BJ (cell line): ENCODE data around the gene SNTN. TPM values are rescaled to one million over a fixed set of nuclear protein-coding genes. Genes with fewer than 3 reads are reported as not detected.

Source experiments
- CTCF ChIA-PET: fragments of 350-600 bp; formaldehyde crosslinking; extraction: SDS; loops from one replicate; lab custom pipeline; 2021; ENCODE audit warnings: antibody characterized with exemption, inconsistent platforms; lab: Yijun Ruan, JAX
- POLR2A ChIA-PET: fragments of 300-600 bp; sonication (Branson Sonifier 250); formaldehyde crosslinking; extraction: SDS; loops from one replicate; lab custom pipeline; 2021; ENCODE audit warnings: antibody characterized with exemption; lab: Charles Lee
- DNase-seq: peaks from one replicate; pipeline ENCODE4 v3.0.0-alpha.2; 2011; ENCODE audit warnings: low read depth
- H3K27me3 ChIP-seq: 2 replicates; pipeline ENCODE4 v1.6.0; 2011; ENCODE audit warnings: low read length; ENCODE audit not compliant: control insufficient read depth, insufficient read depth
- H3K36me3 ChIP-seq: 2 replicates; pipeline ENCODE4 v1.5.1; 2011; ENCODE audit warnings: low read length; ENCODE audit not compliant: control insufficient read depth, insufficient read depth
- H3K4me3 ChIP-seq: 2 replicates; pipeline ENCODE4 v1.5.1; 2011; ENCODE audit warnings: low read depth, mild to moderate bottlenecking, control low read depth, low read length
- polyA plus RNA-seq: library from polyadenylated mRNA; depleted of rRNA; stranded (reverse); fragments of >200 nt; gene quantifications from 2 replicates; pipeline ENCODE4 v1.2.3, GENCODE V29; 2011
- TF ChIP-seq, protein P1 (sequence below): IDR thresholded peaks from 2 replicates; pipeline ENCODE4 v1.5.1; 2011; ENCODE audit warnings: low read depth, mild to moderate bottlenecking, control low read depth, inconsistent platforms, low read length, moderate library complexity; ENCODE audit not compliant: insufficient read depth

Gene SNTN
- polyA plus RNA-seq, 1 experiment, result not detected

DNA sequence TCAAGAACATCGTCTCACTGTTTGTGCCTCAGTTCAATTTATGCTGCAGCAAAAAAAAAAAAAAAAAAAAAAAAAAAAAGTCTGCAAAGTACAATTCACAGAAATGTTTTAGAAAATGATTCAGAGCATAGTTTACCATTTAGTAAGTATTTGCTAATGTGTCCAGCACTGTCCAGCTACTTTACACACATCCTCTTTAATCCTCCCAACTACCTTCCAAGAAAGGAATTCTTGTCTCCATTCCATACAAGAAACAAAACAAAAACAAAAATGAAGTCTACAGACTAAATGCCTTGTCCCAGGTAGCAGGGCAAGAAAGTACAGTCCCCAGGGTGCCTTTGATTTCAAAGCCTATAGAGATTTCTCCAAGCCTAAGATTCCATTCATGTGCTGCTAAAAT lies 38.9 kb upstream of the SNTN start:
- ChIA-PET POLR2A (no interaction called here), CTCF (no interaction called here)
- Histone ChIP-seq H3K36me3 (no peaks in the 10 kb centered on the region), H3K27me3 (no peaks in the 10 kb centered on the region), H3K4me3 (no peak overlapping the region)
- DNase-seq, result peak; percentile 41
- TF ChIP-seq, protein P1, sequence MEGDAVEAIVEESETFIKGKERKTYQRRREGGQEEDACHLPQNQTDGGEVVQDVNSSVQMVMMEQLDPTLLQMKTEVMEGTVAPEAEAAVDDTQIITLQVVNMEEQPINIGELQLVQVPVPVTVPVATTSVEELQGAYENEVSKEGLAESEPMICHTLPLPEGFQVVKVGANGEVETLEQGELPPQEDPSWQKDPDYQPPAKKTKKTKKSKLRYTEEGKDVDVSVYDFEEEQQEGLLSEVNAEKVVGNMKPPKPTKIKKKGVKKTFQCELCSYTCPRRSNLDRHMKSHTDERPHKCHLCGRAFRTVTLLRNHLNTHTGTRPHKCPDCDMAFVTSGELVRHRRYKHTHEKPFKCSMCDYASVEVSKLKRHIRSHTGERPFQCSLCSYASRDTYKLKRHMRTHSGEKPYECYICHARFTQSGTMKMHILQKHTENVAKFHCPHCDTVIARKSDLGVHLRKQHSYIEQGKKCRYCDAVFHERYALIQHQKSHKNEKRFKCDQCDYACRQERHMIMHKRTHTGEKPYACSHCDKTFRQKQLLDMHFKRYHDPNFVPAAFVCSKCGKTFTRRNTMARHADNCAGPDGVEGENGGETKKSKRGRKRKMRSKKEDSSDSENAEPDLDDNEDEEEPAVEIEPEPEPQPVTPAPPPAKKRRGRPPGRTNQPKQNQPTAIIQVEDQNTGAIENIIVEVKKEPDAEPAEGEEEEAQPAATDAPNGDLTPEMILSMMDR, result no peak

DNA sequence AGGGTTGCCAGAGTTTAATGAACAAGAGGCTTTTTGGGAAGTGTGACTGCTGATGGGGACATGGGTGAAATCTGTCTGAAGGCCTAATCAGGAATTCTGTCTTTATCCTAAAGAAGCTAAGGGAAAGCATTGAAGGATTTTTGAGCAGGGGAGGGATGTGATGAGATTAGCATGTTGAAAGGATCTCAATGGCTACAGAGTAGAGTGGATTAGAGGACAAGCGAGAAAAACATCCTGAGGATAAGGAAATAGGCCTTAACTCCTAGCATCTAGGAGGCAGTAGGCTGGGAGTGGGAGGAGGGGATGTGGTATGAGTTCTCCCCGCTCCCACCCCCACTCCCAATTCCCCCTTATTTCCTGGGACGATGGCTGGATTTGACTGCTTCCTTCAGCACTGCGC lies 35.1 kb upstream of the SNTN start:
- Histone ChIP-seq H3K4me3 (no peak overlapping the region), H3K27me3 (no peaks in the 10 kb centered on the region), H3K36me3 (no peaks in the 10 kb centered on the region)
- ChIA-PET POLR2A (no interaction called here), CTCF (no interaction called here)
- DNase-seq, result no peak
- TF ChIP-seq, protein P1, result no peak

DNA sequence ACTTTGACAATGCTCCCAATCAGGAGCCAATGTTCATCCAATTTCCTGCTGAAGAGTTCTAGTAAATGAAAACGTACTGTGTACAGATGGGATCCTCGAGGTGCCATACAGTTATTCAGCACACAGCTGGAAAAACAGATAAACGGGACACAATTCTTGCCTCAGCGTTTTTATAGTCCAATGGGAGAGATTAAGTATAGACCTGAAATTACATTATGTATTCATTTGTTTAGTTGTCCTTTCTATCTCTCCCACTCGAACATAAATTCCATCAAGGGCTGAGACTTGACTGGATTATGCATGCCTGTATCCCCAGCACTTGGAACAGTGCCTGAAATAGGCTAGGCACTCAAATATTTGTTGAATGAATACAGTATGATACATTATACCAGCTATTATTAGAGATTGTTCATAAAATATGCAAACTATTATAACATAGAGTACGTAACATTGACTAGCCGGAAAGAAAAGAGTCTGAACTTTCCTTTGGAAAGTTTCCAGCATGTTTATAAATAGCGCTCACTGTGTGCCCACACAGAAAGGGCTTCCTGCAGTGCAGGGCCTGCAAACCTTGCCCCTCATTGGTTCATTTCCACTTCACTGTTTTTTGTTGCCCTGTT lies 27.4 kb upstream of the SNTN start:
- Histone ChIP-seq H3K36me3 (no peaks in the 10 kb centered on the region), H3K27me3 (no peaks in the 10 kb centered on the region), H3K4me3 (no peak overlapping the region)
- TF ChIP-seq, protein P1, result no peak
- CTCF ChIA-PET, result interaction anchor here (0.6 to 1.3 kb wide), 3 partner anchors 10 to 276 kb away, joined by 3 to 4 read pairs (median 4); no protein-coding TSS in a partner anchor
- POLR2A ChIA-PET, result no interaction called here
- peak; percentile 72 for DNase-seq

DNA sequence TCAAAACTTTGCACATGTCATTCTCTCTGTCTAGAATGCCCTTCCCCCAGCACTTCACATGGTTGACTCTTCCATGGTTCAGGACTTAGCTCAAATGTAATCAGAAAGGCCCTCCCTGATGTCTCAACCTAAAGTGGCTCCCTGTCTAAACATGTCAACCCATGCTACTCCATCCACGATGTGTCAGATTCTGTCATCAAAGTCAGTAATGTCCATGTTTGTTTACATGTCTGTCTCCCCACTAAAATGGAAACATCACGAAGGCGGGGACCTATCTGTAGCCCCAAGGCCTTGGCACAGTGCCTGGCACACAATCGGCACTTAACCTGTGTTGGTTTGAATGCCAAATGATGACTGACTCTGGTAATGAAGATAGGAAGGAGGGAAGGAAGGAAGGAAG lies 20.8 kb upstream of the SNTN start:
- Histone ChIP-seq H3K36me3 (no peaks in the 10 kb centered on the region), H3K4me3 (no peak overlapping the region), H3K27me3 (no peaks in the 10 kb centered on the region)
- TF ChIP-seq, protein P1, result no peak
- no peak for DNase-seq
- ChIA-PET POLR2A (no interaction called here), CTCF (no interaction called here)

DNA sequence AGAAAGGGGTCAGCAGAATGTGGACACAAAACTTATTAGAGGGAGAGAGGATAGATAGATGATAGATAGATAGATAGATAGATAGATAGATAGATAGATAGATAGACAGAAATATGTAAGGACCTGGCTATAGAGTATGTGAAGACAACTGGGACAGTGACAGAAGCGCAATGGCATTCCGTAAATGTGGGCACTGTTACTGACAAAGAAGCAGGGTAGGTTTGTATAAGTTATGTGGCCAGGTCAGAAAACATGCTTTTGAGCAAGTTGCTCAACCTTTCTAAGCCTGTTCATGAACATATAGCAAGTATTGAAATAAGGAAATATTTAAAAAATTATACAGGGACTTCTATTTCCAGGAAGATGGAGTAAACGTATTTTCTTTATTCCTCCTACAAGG lies 17.3 kb upstream of the SNTN start:
- DNase-seq, result no peak
- Histone ChIP-seq H3K27me3 (no peaks in the 10 kb centered on the region), H3K36me3 (no peaks in the 10 kb centered on the region), H3K4me3 (no peak overlapping the region)
- TF ChIP-seq, protein P1, result no peak
- ChIA-PET POLR2A (no interaction called here), CTCF (no interaction called here)
